KBM-7 (cell line): ENCODE data around the gene SLC1A2.
A peak's percentile ranks its signal among the peaks of the same experiment; 100 is the strongest.

ENCODE experiments used
- DNase-seq: peaks from one replicate; pipeline ENCODE4 v3.0.0-alpha.2; 2015
- in situ Hi-C: fragments of 300-500 bp; cut with MboI; formaldehyde crosslinking; loops from 2 replicates; pipeline ENCODE4 v1.14.3; 2020; ENCODE audit warnings: low sequenced_read_pairs, low pct_unique_long_range_greater_than_20kb, mixed read lengths

SLC1A2 gene

DNA sequence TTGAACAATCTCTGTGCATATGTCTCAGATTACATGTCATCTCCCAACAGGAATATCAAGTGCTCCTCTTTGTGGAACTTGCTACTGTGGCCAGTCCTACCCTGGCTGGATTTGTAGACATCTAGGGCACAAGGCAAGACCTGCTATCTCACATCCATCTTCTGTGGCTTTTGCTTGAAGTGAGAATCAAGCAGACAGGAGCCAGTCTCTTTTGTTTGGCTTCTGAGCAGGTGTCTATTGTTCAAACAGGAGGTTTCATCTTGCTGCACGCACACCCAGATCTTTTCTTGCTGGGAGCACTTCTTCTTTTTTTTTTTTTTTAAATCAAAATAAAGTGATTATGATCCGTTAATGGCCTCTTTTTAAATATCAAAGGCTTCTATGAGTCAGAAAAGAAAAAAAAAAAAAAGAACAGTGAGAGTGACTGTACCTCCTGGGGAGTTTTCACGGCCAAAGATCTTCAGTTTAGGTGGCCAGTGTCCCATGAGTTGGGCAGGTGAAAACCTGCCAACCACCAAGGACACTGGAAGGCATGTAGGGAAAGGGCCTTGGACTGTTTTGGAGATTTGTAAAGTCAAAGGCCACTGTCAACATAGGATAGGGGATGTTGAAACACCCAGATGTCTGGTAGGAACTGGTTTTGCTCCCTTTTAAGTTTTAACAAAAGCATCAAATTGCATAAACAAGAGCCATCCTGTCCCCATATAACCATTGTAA lies 202.2 kb downstream of the SLC1A2 start:
- in situ Hi-C loops = no loop called here

DNA sequence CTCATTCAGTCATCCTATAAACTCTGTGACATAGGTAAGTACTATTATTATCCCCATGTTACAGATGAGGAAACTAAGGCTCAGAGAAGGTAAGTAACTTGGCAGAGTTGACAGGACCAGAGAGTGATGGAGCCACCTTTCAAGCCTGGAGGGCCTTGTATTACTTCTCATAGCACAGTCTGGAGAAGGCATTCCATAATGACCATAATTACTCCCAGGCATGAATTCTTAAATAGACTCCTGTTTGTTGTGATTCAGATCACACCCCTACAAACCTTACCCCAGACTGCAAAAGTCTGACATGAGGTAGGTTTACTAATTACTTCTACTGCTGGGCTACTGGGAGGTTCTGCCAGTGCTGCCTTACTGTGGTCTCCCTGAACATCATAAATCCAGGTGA lies 203.4 kb downstream of the SLC1A2 start:
- in situ Hi-C loops = no loop called here
- no peak for DNase-seq

More for the DNA sequence above, 202.2 kb downstream of the SLC1A2 start:
- no peak for DNase-seq

GRCh38 chr11:35214792-35215193 lies 204.6 kb downstream of the SLC1A2 start:
- DNase-seq = no peak
- in situ Hi-C loops = no loop called here

DNA sequence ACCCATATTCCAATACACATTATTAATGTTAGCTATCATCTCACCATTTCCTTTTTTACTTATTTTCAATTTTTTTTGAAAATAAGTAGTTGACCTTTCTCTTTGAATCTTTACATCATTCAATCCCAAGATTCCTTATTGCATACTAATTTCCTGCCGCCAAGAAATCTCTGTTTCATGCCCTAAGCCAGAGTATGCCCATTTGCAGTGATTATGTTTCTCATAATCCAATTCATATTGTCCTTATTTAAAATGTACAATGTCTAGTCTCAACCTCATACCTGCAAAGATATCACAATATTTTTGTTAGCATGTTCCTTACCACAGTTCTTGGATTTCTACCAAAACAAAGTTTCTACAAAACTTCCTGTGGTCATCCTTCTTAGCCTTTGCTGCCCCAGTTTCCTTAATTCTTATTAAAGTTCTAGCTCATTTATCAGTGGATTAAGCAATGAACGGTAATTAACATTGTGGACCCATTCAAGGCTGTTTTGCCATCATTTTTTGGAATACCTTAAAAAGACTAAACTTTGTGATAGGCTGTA lies 205.1 kb downstream of the SLC1A2 start:
- no peak for DNase-seq
- in situ Hi-C loops = no loop called here

- DNase-seq = peak; percentile 69
- in situ Hi-C loops = no loop called here
These were observed 207.4 kb downstream of the SLC1A2 start for GRCh38 chr11:35211952-35212351.

DNA sequence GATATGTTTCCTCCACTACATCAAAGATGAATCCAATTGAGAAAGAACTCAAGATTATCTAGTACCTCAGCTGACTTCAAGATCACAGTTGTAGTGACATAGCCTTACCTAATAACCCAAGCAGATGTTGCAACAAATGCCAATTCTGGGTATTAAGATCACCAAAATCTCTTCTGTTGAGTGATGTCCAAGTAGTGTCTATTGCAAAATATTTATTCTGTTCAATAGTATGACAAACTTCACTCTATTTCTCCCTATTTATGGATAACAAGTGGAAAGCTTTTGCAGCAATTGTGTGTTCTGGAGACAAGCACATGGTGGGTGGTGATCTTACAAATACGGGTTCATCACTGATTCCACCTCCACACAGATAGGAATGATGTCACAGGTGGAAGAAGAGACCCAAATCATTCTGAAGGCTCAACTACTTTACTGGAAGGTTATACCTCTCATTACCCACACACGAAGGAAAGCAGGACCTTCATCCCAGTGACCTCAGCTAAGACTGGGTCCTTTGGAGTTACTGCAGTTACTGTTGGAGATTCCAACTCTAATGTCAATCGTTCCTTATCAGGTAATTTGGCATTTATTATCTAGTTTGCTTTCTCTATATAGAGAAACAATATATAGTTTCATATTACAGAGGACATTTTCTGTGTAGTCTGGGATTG lies 208.3 kb downstream of the SLC1A2 start:
- in situ Hi-C loops = no loop called here
- no peak for DNase-seq

- DNase-seq = no peak
- in situ Hi-C loops = no loop called here
These were observed 210.6 kb downstream of the SLC1A2 start for GRCh38 chr11:35208795-35209194.

DNA sequence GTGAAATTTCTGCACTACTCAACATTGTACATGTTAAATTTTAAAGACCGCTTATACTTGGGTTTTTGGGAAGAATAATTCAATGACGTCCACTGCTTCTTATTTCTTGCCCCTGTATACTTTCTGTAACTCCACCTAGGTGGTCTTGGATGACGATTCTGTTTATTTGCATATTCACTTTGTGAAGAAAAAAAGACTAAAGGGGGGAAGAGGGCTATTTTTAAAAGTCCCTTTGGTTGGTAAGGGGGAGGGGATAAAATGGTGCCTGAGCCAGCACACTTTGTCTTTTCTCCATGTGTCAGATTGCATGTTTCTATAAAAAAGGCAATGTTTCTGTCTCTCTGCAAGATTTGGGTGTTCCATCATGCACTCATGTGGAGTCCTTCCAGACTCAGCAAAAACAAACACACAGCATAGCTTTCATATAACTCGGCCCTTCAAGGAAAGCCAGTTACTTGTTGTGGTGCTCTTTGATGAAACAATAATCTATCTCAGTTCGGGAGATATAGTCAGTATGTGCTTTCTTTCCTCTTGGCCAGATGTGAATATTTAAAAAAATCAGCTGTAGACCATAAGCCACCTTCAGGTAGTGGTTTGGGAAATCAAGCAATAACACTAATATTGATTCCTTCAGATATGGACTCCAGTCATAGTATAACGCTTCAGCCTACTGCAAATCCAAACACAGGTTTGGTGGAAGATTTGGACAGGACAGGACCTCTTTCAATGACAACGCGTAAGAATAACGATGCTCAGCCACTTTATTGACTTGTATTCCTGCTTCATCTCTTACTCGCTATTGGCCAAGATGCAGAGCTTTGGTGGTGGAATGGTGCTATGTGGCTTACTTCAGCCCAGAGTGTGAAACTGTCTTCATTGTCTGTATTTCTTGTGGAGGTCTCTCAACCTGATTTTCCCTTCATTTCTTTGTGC lies 211.6 kb downstream of the SLC1A2 start:
- DNase-seq = no peak
- in situ Hi-C loops = no loop called here

DNA sequence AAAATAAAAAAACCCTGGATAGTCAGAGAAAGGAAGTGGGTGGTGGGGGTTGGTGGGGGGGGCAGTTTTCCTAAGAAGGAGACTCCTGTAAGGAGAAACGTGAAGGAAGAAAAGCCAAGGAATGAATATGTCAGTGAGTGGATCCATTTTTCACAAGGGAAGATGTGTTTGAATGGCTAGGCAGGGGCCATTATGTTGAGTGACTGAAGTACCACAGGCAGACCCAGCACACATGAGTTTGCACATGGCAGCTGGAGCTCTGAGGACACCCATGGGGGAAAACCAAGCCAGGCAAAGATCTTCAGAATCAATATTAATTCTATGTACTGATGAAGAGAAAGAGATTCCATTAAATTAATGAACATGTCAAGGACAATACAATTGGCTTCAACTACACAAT lies 212.7 kb downstream of the SLC1A2 start:
- in situ Hi-C loops = no loop called here
- DNase-seq = no peak

- no peak for DNase-seq
- in situ Hi-C loops = no loop called here
These were observed 214.7 kb downstream of the SLC1A2 start for GRCh38 chr11:35204614-35205013.
